Measurements from ENCODE around the gene PDP2.
"Not testable (repeated sequence)": the region's sequence is repeated elsewhere in the genome, so short reads cannot be mapped to it uniquely, and the experiment has no call there.

The PDP2 gene

DNA sequence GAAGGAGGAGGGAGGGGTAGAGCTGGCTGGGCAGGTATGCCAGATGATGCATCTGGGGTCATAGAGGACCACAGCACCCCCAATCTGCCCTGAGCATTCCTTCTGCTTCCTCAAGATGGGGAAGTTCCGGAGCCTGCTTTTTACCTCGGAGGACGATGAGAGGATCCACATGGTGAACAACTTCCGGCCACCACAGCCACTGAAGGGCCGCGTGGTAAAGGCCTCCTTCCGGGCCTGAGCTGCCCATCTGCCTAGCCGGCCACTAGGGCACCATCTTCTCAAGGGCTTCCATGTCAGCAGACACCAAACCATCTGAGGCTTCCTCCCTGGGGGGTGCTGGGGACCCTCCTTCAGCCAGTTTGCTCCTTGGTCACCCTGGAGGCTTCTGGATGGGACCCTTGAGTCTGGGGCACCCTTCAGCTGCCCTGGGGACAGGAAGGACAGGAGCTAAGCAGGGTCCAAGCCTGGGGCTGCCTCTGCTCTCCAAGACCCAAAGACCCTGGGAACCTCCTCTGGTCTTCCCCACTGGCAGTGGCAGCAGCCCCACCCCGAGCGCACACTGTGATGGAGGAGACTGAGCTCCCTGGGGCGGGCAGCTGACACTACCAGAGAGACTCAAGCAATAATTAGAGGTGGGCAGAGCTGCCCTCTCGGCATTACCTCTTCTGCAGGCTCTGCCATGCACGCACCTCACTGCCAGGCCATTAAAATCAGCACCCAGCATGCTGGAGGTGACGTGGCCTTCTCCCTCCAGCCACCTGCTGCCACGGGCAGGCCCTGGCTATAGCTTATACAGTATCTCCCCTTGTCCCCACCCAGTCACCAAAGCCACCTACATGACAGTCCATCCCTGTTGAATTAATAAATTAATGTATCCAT lies 26.8 kb upstream of the PDP2 start:
- DNase-seq, result peak in 1 of 2 experiments; percentile 28

DNA sequence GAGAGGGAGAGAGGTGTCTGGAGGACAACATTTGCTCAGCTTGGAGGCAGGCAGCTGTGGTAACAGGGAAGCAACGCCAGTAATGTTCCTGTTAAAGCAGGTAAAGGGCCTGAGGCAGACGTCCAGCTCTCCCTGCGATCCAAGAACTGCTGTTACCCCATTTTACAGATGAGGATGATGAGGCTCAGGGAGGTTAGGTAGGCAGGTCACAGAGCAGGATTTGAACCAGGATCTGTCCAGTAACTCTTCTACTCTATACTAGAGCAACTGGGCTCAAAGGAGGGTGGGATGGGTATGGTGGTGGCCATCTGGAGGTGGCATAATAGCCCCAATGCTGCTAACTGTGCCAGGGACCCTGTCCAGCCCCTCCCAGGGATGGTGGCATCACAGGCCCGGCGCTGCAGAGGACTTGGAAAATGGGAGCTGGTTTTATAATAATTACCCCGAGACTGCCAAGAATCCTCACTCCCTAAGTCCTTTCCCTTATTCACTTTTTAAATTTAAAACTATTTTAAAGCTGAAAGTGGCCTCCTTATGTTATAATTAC lies 24.1 kb upstream of the PDP2 start:
- no peak for DNase-seq

DNA sequence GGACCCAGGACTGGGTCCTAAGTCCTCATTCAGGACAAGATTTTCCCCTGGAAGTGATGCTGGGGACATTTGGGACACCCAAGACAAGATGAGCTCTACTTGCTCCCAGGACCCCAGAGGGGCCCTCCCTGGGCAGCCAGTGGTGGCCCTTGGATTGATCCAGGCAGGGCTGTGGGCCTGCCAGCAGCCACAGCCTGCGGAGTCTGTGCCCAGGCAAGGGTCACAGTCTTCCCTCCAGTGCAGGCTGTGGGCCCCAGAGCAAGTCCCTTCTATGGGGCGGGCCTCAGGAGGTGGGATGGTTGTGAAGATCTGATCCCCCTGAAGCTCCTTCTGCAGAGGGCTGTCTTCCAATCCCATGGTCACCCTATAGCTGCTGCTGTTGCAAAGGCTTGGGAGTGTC lies 23.5 kb upstream of the PDP2 start:
- no peak for DNase-seq

DNA sequence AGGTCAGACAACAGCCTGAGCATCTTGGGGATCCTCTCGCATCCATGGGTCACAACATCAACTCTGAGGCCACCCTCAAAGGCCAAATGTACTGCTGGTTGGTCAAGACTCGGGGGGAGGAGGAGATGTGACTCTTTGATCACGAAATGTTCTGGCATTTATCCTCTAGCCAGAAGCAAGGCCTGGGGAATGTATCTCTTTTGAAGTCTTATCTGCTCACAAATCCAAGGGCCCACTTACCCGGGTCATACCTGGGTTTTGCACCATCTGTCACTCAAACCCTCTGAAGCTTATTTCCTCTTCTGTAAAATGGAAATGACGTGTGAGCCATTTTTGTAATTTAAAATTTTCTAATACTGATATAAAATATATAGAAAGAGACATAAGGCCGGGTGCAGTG lies 22.9 kb upstream of the PDP2 start:
- DNase-seq, result no peak

DNA sequence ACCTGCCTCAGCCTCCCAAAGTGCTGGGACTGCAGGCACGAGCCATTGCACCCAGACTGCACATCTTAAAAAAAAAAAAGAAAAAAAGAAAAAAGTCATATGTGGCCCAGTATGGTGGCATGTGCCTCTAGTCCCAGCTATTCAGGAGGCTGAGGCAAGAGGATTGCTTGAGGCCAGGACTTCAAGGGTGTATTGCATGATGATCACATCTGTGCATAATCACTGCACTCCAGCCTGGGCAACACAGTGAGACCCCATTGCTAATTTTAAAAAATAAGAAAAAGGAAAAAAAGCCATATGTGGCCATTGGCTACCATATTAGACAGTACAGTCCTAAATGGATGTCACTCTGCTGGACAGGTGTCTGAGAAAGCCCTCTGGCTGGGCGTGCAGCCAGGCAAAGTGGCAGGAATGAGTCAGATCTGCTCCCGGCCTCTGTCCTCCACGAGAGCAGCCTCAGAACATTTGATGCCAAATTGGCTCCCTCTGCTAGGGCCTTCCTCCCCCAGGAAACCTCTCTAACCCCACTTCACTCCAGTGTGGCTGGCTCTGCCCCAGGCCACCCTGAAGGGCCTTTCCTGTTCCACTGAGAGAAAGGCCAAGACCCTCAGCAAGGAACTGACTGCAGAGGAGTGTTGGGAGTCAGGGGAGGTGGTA lies 21.4 kb upstream of the PDP2 start:
- DNase-seq, result no peak

DNA sequence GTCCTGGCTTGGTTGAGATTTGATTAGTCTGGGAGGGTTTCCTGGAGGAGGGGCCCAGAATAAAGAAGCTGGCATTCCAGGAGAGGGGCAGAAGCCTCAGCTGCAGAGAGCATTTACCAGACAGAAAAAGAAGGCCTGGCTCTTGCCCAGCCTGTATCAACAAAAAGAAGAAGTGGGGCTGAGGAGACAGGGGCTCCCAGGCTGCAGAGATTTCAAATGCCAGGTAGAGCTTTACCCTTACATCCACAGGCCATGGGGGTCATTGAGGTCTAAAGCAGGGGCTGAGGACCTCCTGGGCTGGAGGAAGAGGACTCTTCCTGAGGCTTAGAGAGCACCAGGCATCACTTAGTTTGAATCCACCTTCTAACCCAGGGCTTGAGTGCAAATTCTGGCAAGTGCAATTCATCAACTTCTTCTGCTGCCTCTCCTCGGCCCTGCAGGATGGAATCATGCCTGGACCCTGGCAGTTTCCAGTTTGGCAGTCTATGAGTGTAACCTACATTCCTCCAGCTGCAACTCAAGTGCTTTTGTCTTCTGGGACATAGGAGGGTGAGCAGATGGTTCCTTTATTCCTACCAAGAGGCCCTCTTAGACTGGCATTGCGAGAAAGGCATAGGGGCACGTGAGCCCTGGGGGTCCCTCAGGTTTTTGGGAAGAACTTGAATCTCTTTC lies 20.8 kb upstream of the PDP2 start:
- DNase-seq, result peak in 1 of 2 experiments; percentile 29

DNA sequence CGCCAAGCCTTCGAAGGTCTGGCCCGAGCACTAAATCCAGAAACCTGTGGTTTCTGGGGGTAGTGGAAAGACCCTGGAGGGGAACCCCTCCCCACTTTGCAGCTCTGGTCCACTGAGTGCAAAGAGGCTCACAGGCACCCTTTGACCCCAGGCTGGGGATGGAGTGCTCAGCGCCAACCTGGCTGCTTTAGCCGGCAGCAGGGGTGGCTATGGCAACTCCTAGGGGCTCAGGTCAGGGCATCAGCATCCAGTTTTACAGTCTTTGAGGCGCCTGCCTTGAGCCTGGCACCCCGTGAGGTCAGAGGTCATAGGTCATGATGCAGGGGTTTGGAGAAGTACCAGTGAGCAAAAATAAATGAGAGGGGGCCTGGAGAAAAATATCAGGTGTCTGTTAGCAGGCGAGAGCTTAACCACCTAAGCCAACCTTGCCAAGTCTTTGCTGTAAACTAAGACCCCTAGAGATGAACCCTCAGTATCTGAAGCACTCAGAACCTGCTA lies 18.2 kb upstream of the PDP2 start:
- DNase-seq, result no peak

DNA sequence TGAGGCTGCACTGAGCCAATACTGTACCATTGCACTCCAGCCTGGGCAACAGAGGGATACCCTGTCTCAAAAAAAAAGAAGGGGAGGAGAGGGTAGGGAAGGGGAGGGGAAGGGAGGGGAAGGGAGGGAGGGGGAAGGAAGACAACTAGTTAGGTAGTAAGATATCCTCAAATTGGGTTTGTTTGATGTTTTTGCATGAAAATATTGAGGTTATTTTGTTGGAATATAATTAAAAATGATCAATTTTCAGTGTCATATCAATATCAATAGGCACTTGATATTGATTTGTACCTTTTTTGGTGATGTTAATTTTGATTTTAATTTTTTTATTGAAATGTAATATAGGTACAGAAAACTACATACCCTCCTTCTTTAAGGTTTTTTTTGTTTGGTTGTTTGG lies 16.6 kb upstream of the PDP2 start:
- DNase-seq, result no peak

DNA sequence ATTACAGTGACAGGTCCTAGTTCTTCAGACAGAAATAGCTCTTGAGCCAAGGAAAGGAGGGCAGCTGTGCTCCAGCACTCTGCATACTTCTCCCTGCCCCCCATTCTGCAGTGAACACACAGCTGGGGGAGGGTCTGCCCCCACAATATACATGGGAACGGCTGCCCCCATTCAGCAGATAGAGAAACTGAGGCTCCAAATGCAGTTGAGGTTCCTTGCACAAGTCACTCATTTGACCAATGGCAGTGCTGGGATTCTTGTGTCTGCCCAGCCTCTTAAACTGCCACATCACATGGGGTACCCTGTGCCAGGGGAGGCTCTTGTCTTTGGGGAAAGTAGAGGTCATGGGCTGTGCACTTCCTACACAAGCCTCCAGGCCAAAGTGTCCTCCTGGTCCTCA lies 10.9 kb upstream of the PDP2 start:
- DNase-seq, result no peak

DNA sequence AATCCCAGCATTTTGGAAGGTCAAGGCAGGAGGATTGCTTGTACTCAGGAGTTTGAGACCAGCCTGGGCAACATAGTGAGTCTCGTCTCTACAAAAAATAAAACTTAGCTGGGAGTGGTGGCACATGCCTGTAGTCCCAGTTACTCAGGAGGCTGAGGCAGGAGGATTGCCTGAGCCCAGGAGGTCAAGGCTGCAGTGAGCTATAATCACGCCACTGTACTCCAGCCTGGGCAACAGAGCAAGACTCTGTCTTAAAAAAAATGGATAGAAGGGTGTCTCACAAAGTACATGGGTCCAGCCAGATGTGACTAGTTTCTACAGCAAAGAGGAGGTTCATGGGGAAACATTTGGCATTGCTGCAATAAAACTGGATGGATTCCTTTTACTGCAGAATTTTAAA lies 9.0 kb upstream of the PDP2 start:
- not testable (repeated sequence) for DNase-seq

DNA sequence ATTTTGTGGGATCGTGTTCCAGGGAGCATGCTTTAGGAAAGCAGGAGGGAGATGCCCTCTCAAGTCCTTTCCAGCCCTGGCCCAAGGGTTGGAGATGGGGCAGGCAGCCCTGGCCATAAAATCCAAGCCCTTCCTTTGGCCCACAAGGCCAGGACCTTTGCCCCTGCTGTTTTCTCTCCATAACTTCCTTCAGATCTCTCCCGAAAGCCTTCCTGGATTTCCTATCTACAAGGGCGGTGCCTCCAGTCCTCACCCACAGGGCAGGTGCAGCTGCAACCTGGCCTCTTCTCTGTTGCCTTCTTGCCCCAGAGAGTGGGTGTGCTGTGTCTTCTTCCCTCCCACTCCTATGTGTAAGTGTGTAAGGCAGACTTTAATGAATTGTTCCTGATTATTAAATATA lies 8.5 kb upstream of the PDP2 start:
- DNase-seq, result no peak

DNA sequence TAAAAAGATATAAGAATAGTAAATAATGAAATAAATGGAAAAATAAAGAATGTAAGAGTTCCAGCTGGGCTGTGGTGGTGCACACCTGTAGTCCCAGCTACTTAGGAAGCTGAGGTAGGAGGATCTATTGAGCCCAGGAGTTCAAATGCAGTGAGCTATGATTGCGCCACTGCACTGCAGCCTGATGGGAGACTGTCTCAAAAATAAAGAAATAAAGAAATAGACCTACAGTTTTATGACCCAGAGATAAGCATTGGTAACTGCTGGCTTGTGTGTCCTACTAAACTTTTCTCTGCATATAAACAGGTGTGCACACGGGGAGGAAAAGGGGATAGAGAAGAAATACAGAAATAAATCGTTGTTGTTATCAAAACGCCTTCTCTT lies 7.8 kb upstream of the PDP2 start:
- DNase-seq, result no peak

DNA sequence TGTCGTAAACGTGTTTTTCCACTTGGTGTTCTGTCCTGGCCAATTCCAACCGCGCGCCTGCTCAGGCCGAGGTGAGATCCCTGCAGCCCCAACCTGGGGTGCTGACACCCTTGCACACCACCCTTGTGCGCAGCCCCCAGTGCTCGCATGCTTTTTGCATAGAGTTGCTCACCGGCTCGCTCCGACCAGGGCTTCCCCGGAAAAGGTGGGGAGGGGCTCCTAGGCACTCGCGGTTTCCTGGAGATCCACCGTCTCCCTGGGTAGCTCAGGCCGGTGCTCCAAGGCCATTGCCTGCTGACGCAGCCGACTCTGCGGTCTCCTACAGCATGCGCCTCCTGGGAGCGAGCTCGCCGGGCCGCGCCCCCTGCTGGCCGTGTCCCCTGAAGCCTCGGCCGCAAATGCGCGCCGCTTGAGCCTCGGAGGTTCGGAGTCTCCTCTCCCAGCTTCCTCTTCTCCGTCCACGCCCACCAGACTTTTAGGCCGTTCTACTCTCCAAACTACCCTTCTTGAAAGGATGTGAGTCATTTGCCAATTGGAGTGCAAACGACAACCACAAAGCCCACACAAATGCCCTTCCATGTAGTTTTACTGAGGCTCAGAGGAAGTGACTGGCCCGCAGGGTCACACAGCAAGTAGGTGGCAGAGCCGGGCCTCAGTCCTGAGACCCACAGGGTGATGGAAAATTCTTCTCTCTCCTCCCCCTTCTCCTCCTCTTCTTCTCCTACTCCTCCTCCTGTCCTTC lies 7.2 kb upstream of the PDP2 start:
- DNase-seq, result peak; percentile 100

DNA sequence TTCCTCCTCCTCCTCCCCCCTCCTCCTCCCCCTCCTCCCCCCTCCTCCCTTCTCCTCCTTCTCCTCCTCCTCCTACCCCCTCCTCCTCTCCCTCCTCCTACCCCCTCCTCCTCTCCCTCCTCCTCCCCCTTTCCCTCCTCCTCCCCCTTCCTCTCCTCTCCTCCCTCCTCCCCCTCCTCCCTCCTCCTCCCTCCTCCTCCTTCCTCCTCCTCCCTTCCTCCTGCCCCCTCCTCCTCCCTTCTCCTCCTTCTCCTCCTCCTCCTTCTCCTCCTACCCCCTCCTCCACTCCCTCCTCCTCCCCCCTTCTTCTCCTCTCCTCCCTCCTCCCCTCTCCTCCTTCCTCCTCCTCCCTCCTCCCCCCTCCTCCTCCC lies 6.6 kb upstream of the PDP2 start:
- DNase-seq, result peak in 1 of 2 experiments; percentile 39

DNA sequence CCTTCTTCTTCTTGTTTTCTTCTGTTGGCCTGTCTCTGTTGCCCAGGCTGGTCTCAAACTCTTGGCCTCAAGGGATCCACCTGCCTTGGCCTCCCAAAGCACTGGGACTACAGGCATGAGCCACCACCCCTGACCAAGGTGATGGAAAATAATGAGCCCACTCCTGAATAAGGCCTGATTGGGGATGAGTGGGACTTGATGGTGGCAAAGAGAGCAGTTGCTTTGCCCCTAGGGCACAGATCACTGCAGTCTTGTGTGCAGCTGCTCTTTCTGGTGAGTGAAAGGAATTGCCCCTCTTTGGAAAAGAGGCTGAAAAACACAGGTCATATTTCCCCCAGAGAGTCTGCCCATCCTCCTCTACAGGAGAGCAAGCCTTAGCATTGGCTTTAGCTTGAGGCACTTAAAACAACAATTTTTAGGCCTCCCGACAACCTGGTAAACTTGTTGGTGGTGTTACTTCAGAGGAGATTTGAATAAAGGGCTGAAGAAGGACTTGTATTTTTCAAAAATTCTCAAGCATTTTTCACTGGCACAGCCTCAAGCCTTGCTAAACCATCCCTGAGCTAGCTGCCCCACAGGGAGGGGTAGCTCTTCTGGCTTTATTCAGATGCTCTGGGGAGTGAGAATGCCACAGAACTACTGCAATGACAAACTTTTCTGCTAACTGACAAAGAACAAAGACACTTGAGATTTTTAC lies 6.1 kb upstream of the PDP2 start:
- DNase-seq, result peak in 1 of 2 experiments; percentile 20

DNA sequence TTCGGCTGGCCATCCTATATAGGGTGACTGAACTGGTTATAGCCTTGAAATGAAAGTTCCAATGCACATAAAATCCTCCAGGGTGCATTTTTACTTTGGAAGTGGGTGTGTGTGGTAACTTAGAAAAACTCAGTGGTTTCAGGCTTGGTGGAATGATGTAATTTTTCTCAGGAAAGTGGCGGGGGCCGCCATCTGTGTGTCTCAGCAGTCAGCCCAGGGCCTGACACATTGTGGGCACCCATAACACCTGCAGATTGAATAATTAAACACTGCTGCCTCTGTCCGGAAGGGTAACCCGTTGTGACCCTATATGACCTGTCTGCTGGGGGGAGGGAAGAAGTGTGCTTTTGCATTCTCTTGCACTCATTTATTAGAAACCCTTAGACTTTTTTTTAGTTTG lies 2.2 kb upstream of the PDP2 start:
- DNase-seq, result peak; percentile 13 to 19

DNA sequence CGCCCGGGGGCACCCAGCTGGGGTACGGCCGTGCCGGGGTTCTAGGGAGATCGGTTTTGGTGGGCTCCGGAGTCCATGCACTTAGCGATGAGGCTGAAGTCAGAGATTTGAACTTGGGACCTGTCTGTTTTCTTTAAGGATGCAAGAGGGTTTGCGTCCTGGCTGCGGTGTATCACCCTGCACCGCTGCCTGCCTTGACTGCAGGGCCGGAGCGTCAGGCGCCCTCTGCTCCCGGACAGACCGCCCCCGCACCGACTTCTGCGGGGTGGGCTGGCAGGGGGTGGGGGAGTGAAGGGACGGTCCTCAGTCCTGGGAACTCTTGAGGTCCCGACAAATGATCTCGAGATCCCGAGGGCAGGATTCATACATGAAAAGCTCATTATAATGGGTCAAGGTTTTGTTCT lies 701 bp downstream of the PDP2 start:
- peak in 1 of 2 experiments; percentile 17 for DNase-seq

DNA sequence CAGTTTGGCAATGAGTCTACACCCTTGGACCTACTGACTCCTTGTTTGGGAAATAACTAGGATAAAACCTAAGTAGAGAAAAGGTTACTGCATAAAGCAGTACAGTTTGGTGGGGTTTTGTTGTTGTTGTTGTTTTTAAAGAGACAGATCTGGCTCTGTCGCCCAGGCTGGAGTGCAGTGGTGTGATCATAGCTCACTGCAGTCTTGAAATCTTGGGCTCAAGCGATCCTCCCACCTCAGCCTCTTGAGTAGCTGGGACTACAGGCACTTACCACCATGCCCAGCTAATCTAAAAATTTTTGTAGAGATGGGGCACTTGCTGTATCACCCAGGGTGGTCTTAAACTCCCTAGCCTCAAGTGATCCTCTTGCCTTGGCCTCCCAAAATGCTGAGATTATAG lies 1.2 kb downstream of the PDP2 start:
- no peak for DNase-seq

DNA sequence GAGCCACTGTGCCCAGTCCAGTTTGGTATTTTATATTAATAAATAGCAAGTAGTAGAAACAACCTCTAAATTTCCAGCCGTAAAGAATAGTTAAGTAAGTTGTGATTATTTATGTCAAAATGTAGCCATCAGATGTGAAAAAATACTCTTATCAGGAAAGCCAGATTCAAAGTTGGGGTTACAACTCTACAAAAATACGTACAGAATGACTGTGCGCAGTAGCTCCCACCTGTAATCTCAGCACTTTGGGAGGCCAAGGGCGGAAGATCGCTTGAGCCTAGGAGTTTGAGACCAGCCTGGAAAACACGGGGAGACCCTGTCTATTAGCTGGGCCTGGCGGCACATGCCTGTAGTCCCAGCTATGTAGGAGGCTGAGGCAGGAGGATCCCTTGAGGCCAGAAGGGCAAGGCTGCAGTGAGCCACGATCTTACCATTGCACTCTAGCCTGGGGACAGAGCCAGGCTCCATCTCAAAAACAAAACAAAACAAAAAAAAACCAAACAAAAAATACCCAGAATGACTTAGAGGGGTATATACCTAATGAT lies 1.7 kb downstream of the PDP2 start:
- no peak for DNase-seq

DNA sequence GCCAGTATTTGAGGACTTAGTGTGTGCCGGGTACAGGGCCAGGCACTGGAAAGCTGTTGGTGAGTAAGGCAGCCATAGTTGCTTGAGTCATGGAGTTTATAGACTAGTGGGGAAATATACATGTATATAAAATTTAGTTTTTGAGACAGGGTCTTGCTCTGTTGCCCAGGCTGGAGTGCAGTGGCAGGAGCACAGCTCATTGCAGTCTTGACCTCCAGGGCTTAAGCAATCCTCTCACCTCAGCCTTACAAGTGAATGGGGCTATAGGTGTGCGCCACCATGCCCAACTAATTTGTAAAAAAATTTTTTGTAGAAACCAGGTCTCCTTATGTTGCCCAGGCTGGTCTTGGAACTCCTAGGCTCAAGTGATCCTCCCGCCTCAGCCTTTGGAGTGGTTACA lies 2.4 kb downstream of the PDP2 start:
- DNase-seq, result no peak

DNA sequence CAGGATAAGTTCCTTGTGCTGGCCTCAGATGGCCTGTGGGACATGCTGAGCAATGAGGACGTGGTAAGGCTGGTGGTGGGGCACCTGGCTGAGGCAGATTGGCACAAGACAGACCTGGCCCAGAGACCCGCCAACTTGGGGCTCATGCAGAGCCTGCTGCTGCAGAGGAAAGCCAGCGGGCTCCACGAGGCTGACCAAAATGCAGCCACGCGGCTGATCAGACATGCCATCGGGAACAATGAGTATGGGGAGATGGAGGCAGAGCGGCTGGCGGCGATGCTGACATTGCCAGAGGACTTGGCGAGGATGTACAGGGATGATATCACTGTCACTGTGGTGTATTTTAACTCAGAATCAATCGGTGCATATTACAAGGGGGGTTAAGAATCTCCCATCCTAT lies 5.2 kb downstream of the PDP2 start:
- DNase-seq, result no peak

DNA sequence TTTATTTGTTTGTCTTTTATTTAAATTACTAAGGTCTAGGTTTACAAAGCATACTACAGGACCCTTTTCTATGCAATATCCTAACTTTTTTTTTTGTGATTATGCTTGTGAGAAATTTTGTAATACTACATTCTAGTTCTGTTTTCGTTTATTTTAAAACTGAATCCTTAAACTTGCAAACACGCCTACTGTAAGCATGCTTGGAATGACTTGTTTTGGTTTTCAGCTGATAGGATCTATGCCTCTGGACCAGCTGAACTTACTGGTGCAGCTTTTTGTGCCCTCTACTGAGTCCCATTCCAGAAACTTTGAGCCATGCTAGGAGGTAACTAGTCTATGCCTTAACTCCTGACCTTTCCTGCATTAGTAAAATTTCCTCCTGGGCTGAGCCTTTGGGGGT lies 6.0 kb downstream of the PDP2 start:
- DNase-seq, result no peak
